ENCODE results near the gene GTF3C1. TPM values are rescaled to one million over a fixed set of nuclear protein-coding genes. Genes with fewer than 3 reads are reported as not detected.

The GTF3C1 gene
- total and polyA plus RNA-seq, 4 donors, result 33.5 to 84.0 (median 67.5) TPM

GRCh38 chr16:27485811-27486210 is 63.9 kb downstream of the GTF3C1 start:
- 95 to 96% methylated on average over 11 of the region's 11 CpGs for WGBS, 2 donors
- ATAC-seq (ENCODE audit: insufficient read depth, low FRiP score), result no peak
- Histone ChIP-seq H3K9ac (ENCODE audit: insufficient read depth in 1 of 2, low read length in 2 of 2) (no peak overlapping the region), H3K4me1 (ENCODE audit: control insufficient read depth in 5 of 5, insufficient read depth in 5 of 5, low read length in 5 of 5) (peaks cover 0 to 11% (median 0%) of the 10 kb centered on the region in 5 donors), H3K9me3 (ENCODE audit: control insufficient read depth in 4 of 4, insufficient read depth in 3 of 4, low read length in 3 of 4) (no peaks in the 10 kb centered on the region), H3K4me3 (no peak overlapping the region), H3K27me3 (ENCODE audit: control insufficient read depth in 3 of 3, insufficient read depth in 3 of 3, low read length in 2 of 3) (no peaks in the 10 kb centered on the region), H3K36me3 (ENCODE audit: control insufficient read depth in 4 of 4, insufficient read depth in 4 of 4, low read length in 4 of 4) (peaks cover 62 to 83% (median 76%) of the 10 kb centered on the region in 4 donors), H3K27ac (ENCODE audit: low read depth in 1 of 2, low read length in 1 of 2) (no peak overlapping the region)
- no peak for DNase-seq
- TF ChIP-seq CTCF (IDR thresholded peaks at IDR 0.05; ENCODE audit: control extremely low read depth, extremely low read depth), result no peak

- no peak for TF ChIP-seq CTCF (IDR thresholded peaks at IDR 0.05; ENCODE audit: control extremely low read depth, extremely low read depth)
- H3K4me3 ChIP-seq, result no peak overlapping the region
- ATAC-seq (ENCODE audit: insufficient read depth, low FRiP score) (no peak), DNase-seq (no peak)
- no peaks in the 10 kb centered on the region for H3K9me3 ChIP-seq (ENCODE audit: control insufficient read depth in 4 of 4, insufficient read depth in 3 of 4, low read length in 3 of 4)
- peaks cover 64 to 88% (median 80%) of the 10 kb centered on the region in 4 donors for H3K36me3 ChIP-seq (ENCODE audit: control insufficient read depth in 4 of 4, insufficient read depth in 4 of 4, low read length in 4 of 4)
- no peaks in the 10 kb centered on the region for H3K27me3 ChIP-seq (ENCODE audit: control insufficient read depth in 3 of 3, insufficient read depth in 3 of 3, low read length in 2 of 3)
- H3K9ac ChIP-seq (ENCODE audit: insufficient read depth in 1 of 2, low read length in 2 of 2), result no peak overlapping the region
- 96 to 97% methylated on average over 9 of the region's 9 CpGs for WGBS, 2 donors
- H3K4me1 ChIP-seq (ENCODE audit: control insufficient read depth in 5 of 5, insufficient read depth in 5 of 5, low read length in 5 of 5), result peaks cover 0 to 11% (median 0%) of the 10 kb centered on the region in 5 donors
- no peak overlapping the region for H3K27ac ChIP-seq (ENCODE audit: low read depth in 1 of 2, low read length in 1 of 2)
Measured at GRCh38 chr16:27485126-27485525, 64.6 kb downstream of the GTF3C1 start.

- no peak overlapping the region for H3K9ac ChIP-seq (ENCODE audit: insufficient read depth in 1 of 2, low read length in 2 of 2)
Measured at GRCh38 chr16:27483624-27484023, 66.1 kb downstream of the GTF3C1 start.

More at GRCh38 chr16:27483624-27484023, 66.1 kb downstream of the GTF3C1 start:
- TF ChIP-seq CTCF (IDR thresholded peaks at IDR 0.05; ENCODE audit: control extremely low read depth, extremely low read depth), result no peak
- H3K4me3 ChIP-seq, result no peak overlapping the region
- WGBS, 2 donors, result 96 to 97% methylated on average over 5 of the region's 5 CpGs
- no peaks in the 10 kb centered on the region for H3K27me3 ChIP-seq (ENCODE audit: control insufficient read depth in 3 of 3, insufficient read depth in 3 of 3, low read length in 2 of 3)
- H3K9me3 ChIP-seq (ENCODE audit: control insufficient read depth in 4 of 4, insufficient read depth in 3 of 4, low read length in 3 of 4), result no peaks in the 10 kb centered on the region
- DNase-seq (no peak), ATAC-seq (ENCODE audit: insufficient read depth, low FRiP score) (no peak)
- H3K4me1 ChIP-seq (ENCODE audit: control insufficient read depth in 5 of 5, insufficient read depth in 5 of 5, low read length in 5 of 5), result peaks cover 0 to 11% (median 0%) of the 10 kb centered on the region in 5 donors
- H3K27ac ChIP-seq (ENCODE audit: low read depth in 1 of 2, low read length in 1 of 2), result no peak overlapping the region
- H3K36me3 ChIP-seq (ENCODE audit: control insufficient read depth in 4 of 4, insufficient read depth in 4 of 4, low read length in 4 of 4), result peaks cover 52 to 75% (median 70%) of the 10 kb centered on the region in 4 donors

Measured in lung (tissue), 12 donors.